ENCODE measurements around the gene HSPB9.

HSPB9 gene

DNA sequence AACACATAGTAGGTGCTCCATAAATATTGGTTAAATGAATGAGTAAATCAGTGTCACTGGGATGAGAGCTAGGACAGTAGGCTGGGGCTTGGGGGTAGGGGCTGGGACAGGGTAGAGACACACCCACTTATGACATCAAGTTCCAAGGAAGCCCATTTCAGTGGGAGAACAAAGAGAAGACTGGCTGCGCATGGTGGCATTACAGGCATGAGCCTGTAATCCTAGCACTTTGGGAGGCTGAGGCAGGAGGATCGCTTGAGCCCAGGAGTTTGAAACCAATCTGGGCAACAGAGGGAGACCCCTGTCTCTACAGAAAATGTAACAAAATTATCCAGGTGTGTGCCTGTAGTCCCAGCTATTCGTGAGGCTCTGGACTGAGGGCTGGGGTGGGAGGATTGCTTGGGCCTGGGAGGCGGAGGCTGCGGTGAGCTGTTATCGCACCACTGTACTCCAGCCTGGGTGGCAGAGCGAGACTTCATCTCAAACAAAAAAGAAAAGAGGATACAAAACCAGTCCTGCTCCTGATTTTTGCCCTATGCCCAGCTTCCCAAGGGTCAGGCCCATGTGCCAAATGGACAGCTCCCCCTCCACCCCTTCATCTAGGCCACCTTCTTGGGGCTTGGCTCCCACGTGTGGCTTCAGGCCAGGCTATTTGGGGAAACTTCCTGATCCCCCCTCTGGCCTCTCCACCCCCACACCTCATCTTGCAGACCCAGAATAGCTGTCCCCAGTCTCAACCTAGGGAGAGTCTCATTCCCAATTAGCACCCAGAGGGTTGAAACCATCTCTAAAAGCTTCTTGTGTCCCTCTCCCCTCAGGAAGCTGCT lies 31.4 kb upstream of the HSPB9 start:
- Mint-ChIP-seq H3K4me3 (no peak overlapping the region), H3K36me3 (ENCODE audit: insufficient read depth) (no peaks in the 10 kb centered on the region), H3K9me3 (no peaks in the 10 kb centered on the region), H3K27ac (ENCODE audit: low read depth) (no peak overlapping the region), H3K27me3 (peaks cover 28% of the 10 kb centered on the region), H3K4me1 (no peaks in the 10 kb centered on the region)
- ATAC-seq (replicated peaks; ENCODE audit: extremely low read depth, poor library complexity, severe bottlenecking) (no peak), DNase-seq (ENCODE audit: low spot score in 2 of 2) (no peak)

DNA sequence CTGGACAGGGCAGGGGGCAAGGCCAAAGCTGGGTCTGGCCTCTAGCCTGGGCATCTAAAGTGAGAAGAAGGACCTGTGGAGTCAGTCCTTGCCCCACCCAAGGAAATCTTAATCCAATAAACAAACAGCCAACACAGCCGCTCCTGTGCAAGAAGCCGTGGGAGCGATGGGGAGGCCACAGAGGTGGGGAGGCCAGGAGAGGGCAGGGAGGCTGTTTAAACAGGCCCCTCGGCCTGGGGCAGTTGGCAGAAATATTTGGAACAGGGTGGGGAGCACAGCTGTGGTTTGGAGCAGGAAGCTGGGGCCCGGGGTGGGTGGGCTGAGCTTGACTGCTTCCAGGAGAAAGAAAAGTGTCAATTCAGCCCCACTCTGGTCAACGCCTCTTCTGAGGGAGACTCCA lies 29.7 kb upstream of the HSPB9 start:
- H3K27ac Mint-ChIP-seq (ENCODE audit: low read depth), result no peak overlapping the region
- DNase-seq (ENCODE audit: low spot score in 2 of 2), result no peak
- no peak for ATAC-seq (replicated peaks; ENCODE audit: extremely low read depth, poor library complexity, severe bottlenecking)
- peaks cover 5% of the 10 kb centered on the region for H3K4me1 Mint-ChIP-seq
- no peaks in the 10 kb centered on the region for H3K36me3 Mint-ChIP-seq (ENCODE audit: insufficient read depth)
- no peaks in the 10 kb centered on the region for H3K9me3 Mint-ChIP-seq
- H3K4me3 Mint-ChIP-seq, result no peak overlapping the region
- H3K27me3 Mint-ChIP-seq, result peaks cover 45% of the 10 kb centered on the region

DNA sequence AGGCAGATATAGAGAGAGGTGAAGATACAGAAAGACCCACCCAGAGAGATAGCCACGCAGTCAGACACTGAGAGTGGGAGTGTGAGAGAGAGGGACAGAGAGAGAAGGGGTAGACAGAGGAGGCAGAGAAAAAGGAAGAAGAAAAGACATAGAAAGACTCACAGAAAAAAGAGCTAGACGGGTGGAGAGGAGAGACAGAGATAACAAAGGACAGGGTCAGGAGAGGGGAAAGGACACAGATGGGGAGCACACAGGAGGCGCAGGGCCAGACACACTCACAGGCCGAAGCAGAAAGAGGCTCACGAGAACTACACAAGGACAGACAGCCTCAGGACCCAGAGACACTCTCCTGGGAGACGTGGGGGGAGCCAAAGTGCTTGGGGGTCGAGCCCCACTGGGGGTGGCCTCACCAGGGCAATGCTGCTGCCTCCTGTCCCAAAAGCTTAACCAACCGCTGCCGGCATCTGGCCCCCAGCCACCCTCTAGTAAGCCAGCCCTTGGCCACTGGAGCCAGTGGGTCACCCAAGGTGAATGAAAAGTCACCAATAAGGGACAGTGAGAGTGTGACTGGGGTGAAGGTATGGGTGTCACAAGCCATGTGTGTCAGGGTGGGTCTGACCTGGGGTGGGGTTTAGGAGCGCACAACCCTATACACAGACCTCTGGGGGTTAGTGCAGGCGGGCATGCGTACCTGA lies 28.1 kb upstream of the HSPB9 start:
- Mint-ChIP-seq H3K27me3 (peaks cover 33% of the 10 kb centered on the region), H3K4me3 (no peak overlapping the region), H3K4me1 (peaks cover 9% of the 10 kb centered on the region), H3K36me3 (ENCODE audit: insufficient read depth) (no peaks in the 10 kb centered on the region), H3K9me3 (no peaks in the 10 kb centered on the region), H3K27ac (ENCODE audit: low read depth) (no peak overlapping the region)
- DNase-seq (ENCODE audit: low spot score in 2 of 2) (no peak), ATAC-seq (replicated peaks; ENCODE audit: extremely low read depth, poor library complexity, severe bottlenecking) (no peak)

DNA sequence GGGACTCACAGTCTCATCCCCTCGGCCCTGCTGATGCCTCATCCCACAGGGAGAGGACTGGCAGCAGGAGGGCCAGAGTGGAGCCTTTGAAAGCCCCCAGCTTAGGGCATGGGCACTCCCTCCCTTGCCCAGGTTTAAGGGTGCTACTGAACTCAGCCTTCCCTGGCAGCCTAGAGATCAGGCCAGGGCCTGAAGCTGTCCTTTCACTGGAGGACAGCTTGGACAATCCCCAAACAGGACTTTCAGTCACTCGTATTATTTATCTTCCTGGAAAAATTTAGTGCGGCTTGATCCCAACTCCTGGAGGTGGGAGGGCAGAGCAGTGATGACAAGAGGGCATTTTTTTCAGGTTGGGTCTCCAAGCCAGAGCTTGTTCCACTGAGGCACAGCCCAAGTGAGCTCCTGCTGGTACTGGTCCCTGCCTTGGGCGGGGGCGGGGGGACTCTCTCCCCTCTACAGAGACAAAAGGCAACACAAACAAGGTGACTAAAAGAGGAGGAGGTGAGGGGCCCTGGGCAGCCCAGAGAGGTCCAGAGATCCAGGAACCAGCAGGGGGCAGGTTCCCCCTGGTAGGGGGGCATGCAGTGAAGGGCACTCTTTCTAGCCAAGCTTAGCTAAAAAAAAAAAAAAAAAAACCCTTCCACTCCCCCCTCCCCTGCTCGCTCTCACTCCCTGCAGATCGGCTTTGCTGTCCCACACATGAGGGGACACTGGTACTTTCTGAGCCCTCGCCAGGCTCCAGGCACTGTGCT lies 26.1 kb upstream of the HSPB9 start:
- H3K4me3 Mint-ChIP-seq, result no peak overlapping the region
- no peaks in the 10 kb centered on the region for H3K36me3 Mint-ChIP-seq (ENCODE audit: insufficient read depth)
- peaks cover 9% of the 10 kb centered on the region for H3K4me1 Mint-ChIP-seq
- ATAC-seq (replicated peaks; ENCODE audit: extremely low read depth, poor library complexity, severe bottlenecking) (no peak), DNase-seq (ENCODE audit: low spot score in 2 of 2) (no peak)
- H3K27me3 Mint-ChIP-seq, result peaks cover 31% of the 10 kb centered on the region
- no peak overlapping the region for H3K27ac Mint-ChIP-seq (ENCODE audit: low read depth)
- H3K9me3 Mint-ChIP-seq, result no peaks in the 10 kb centered on the region

DNA sequence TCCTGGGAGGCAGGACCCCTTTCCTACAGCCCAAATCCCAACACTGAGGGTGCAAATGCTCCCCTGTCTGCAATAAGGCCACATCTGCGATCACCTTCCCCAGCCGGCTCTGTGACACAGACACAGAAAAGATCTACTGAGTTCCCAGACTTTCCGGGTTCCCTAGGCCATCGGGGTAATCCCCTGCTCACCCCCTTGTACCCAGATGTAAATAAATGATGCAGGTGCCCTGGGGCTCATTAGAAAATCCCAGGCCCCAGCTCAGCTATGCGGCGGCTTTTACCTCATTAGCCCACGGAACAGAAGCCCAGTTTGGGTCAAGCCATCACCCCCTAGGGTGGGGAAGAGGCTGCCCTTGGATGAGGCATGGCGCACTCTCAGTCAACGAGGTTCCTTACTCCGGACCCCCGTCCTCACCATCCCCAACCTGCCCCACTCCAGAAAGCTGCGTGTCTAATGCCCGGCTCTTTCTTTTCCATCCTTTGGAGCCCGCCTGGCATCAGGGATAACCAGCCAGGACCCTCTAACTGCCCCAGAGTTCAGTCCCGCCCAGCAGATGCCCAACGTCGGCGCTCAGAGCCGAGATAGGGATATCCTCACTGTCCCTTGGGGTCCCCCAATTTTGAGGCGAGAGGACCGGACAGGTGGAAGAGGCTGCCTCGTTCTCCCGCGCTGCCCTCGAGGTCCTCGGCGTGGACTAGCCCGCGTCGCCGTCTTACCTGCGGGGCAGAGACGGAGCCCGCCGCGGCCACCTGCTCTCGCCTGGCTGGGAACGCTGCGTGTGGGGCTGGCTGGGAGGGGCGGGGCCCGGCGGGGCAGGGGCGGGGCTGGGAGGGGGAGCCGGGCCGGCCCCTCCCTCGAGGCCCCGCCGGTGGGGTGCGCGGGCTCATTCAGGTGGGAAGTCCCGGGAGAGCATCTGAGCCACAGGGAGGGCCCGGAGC lies 24.6 kb upstream of the HSPB9 start, which contains the start of gene ZNF385C:
Gene ZNF385C, minus strand, starts transcription at position 783 of the 941 bp plus-strand sequence. CDS start 35,417 bp downstream, outside the sequence.
- H3K4me1 Mint-ChIP-seq, result peaks cover 9% of the 10 kb centered on the region
- DNase-seq (ENCODE audit: low spot score in 2 of 2) (no peak), ATAC-seq (replicated peaks; ENCODE audit: extremely low read depth, poor library complexity, severe bottlenecking) (peak; percentile 43)
- H3K9me3 Mint-ChIP-seq, result no peaks in the 10 kb centered on the region
- H3K27ac Mint-ChIP-seq (ENCODE audit: low read depth), result no peak within 1 kb of the TSS
- H3K36me3 Mint-ChIP-seq (ENCODE audit: insufficient read depth), result no peaks in the 10 kb centered on the region
- H3K27me3 Mint-ChIP-seq, result peaks cover 31% of the 10 kb centered on the region
- peak within 1 kb of the TSS; percentile 20 for H3K4me3 Mint-ChIP-seq

DNA sequence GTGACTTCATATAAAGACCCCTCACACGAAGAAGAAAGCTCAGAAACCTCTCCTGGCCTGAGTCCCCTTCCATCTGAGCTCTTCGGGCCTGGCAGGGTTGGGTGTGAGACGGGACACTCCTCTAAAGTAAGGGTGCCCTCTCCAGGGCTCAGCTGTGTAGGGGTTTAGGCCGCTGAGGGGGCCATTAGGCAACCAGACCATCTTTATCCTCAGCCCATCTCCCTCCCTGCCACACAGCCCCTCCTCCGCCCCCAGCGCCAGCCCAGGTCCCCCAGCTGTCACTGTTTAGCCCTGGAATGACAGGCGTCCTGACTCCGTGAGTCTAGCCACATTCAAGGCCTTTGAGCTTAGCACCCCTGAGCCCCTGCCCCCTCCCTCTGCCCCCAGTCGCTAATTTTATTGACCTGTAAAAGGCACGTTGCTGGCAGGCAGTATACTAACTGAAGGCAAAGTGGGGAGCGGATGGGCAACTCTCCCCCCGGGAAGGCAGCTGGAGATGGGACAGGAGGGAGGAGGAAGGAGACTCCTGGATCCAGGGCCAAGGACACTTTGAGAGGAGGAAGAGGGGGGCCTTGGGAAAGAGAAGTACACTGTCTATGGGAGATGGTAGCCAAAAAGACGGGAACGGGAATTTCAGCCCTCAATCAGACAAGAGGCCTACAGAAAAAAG lies 23.7 kb upstream of the HSPB9 start:
- Mint-ChIP-seq H3K4me1 (peaks cover 9% of the 10 kb centered on the region), H3K27me3 (peaks cover 31% of the 10 kb centered on the region), H3K4me3 (no peak overlapping the region), H3K9me3 (no peaks in the 10 kb centered on the region), H3K27ac (ENCODE audit: low read depth) (no peak overlapping the region), H3K36me3 (ENCODE audit: insufficient read depth) (no peaks in the 10 kb centered on the region)
- ATAC-seq (replicated peaks; ENCODE audit: extremely low read depth, poor library complexity, severe bottlenecking) (no peak), DNase-seq (ENCODE audit: low spot score in 2 of 2) (no peak)

DNA sequence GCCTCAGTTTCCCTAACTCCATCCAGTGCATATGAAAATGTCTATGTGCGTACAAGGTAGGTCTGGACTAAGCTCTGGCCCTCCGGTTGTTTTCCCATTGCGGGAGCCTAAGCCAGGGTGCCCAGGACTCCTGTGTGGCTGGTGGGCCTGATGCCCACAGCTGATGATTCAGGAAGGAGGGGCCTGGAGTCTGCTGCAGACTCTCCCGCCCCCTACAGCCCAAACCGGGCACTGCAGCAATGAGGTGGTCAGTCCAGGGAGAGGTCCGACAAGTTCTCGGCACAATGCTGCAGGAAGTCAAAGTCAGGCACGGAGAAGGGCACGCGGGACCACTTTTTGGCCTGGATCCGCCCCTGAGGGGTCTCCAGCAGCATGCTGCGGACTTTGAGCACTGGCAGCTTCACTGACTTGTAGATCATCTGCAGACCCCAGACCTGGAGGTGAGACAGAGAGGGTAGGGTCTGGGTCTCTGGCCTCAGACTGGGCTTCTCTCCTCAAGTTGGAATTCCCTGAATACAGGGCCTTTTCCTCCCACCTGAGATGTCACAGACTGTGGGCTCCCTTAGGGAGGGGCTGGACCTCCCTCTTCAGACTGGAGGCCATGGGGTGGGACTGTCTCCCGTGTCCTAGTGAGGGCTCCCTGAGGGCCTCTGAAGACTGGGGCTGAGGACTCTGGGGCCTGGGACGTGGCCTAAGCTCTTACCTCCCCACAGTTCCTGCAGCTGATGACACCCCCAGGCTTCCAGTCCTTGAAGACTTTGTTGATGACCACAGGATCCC lies 20.9 kb upstream of the HSPB9 start:
- H3K4me3 Mint-ChIP-seq, result no peak overlapping the region
- H3K27me3 Mint-ChIP-seq, result peaks cover 15% of the 10 kb centered on the region
- H3K27ac Mint-ChIP-seq (ENCODE audit: low read depth), result no peak overlapping the region
- H3K4me1 Mint-ChIP-seq, result peaks cover 9% of the 10 kb centered on the region
- H3K9me3 Mint-ChIP-seq, result no peaks in the 10 kb centered on the region
- H3K36me3 Mint-ChIP-seq (ENCODE audit: insufficient read depth), result peaks cover 3% of the 10 kb centered on the region
- DNase-seq (ENCODE audit: low spot score in 2 of 2), result peak in 1 of 2 donors; percentile 41
- ATAC-seq (replicated peaks; ENCODE audit: extremely low read depth, poor library complexity, severe bottlenecking), result no peak

DNA sequence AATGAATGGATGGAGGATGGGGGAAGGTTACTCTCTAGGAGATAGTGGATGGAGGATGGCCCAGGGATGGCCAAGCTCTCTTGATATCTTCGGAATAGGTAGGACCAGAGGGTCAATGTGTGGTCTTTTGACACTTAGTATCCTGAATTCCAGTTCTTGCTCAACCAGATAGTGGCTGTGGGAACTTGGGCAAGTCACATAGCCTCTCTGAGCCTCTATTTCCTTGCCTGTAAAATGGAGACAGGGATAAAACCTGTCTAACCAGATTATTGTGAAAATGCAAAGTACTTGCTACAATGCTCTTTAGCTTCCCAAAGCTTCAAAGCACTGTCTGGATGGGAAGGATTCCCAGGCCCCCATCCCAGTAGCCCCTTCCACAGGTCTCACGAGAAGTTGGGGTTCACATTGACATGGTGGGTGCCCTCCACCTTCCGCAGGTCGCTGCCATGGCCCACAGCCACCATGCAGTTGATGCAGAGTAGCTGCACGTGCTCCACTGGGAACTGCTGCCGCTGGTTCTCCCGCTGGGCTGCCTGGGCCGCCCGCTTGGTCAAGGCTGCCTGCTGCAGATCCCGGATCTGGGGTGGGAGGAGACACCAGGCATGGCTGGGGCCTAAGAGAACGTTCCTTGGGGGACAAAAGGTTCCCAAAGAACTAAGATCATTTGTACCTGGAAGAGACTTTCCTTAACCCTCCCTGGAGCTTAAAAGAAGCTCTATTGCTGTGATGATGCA lies 19.2 kb upstream of the HSPB9 start:
- Mint-ChIP-seq H3K27me3 (no peaks in the 10 kb centered on the region), H3K9me3 (no peaks in the 10 kb centered on the region), H3K27ac (ENCODE audit: low read depth) (no peak overlapping the region), H3K36me3 (ENCODE audit: insufficient read depth) (peaks cover 8% of the 10 kb centered on the region), H3K4me1 (peaks cover 9% of the 10 kb centered on the region), H3K4me3 (no peak overlapping the region)
- no peak for ATAC-seq (replicated peaks; ENCODE audit: extremely low read depth, poor library complexity, severe bottlenecking)
- no peak for DNase-seq (ENCODE audit: low spot score in 2 of 2)

DNA sequence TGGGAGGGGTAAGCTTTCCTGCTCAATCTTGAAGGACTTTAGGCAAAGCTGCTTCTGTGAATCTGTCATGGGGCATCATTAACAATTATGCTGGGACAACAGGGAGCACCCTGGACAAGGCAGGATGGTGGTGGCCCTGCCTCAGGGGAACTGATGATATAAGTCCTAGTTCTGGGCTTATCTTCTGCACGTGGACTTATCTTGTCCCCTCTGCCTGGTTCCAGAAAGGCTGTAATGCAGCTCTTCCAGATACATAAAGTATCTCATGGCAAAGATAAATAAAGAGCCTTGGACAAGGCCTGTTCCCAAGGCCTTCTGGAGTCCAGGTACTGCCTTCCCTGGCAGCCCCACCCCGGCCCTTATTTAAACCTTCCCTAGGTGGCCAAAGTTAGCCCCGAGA lies 18.3 kb upstream of the HSPB9 start:
- Mint-ChIP-seq H3K9me3 (no peaks in the 10 kb centered on the region), H3K27ac (ENCODE audit: low read depth) (no peak overlapping the region), H3K27me3 (no peaks in the 10 kb centered on the region), H3K36me3 (ENCODE audit: insufficient read depth) (peaks cover 13% of the 10 kb centered on the region), H3K4me1 (peaks cover 15% of the 10 kb centered on the region), H3K4me3 (no peak overlapping the region)
- DNase-seq (ENCODE audit: low spot score in 2 of 2) (no peak), ATAC-seq (replicated peaks; ENCODE audit: extremely low read depth, poor library complexity, severe bottlenecking) (no peak)

DNA sequence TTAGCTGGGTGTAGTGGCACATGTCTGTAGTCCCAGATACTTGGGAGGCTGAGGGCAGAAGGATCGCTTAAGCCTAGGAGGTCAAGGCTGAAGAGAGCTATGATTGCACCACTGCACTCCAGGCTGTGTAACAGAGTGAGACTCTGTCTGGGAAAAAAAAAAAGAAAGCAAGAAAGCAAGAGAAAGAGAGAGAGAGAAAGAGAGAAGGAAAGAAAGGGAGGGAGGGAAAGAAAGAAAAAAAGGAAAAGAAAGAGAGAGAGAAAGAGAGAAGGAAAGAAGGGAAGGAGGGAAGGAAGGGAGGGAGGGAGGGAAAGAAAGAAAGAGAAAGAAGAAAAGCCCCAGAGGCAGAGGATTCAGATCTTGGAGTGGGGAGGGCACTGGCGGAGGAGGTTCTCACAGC lies 16.6 kb upstream of the HSPB9 start:
- DNase-seq (ENCODE audit: low spot score in 2 of 2), result no peak
- Mint-ChIP-seq H3K27me3 (no peaks in the 10 kb centered on the region), H3K27ac (ENCODE audit: low read depth) (peak overlapping the region; percentile 18), H3K9me3 (no peaks in the 10 kb centered on the region), H3K36me3 (ENCODE audit: insufficient read depth) (peaks cover 17% of the 10 kb centered on the region), H3K4me3 (no peak overlapping the region), H3K4me1 (peaks cover 25% of the 10 kb centered on the region)
- no peak for ATAC-seq (replicated peaks; ENCODE audit: extremely low read depth, poor library complexity, severe bottlenecking)

Measured in central memory CD8-positive, alpha-beta T cell (primary cell).